ENCODE measurements around the gene PEX26.

DNA sequence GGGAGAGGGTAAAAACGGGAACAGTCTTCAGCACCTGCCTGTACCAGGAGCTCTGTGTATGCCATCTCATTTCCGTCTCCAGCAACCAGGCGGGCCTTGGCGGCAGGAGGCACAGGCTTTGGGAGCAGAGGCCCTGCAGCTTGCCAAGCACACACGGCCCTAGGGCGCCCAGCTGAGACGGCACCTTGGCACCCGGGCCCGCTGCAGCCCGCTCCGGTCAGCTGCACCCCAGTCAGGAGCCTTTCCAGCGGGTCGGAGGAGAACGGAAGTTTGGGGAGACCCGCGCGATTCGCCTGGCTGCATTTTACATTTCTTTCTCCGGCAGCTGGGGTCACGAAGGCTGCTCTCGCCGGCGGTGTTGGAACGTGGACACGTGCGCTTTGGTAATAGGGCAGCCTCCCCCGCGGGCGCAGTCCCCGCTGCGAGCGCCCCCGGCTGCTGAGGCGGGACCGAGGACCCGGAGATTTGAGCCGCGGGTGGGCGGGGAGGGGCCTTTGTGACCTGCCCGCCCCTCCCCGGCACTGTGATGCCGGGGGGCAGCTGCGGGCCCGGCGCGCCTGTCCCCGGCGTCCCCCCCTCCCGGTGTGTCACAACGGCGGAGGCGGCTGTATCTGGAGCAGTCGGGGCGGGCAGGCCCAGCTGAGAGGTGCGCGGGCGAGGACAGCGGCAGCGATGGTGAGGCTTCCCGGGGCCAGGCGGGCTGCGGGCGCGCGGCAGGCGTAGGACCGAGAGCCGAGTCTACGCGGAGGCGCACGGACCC is 32.6 kb downstream of the PEX26 start, which contains the start of gene TUBA8:
- peak; percentile 63 for TF ChIP-seq EZH2 (IDR thresholded peaks at IDR 0.05; ENCODE audit: low read length)
- no peak for TF ChIP-seq CTCF (optimal IDR thresholded peaks at IDR 0.05 in 1 of 3, IDR thresholded peaks at IDR 0.05 in 1 of 3, conservative IDR thresholded peaks at IDR 0.05 in 1 of 3; ENCODE audit: extremely low read depth in 1 of 3, insufficient read depth in 2 of 3, low read length in 3 of 3)

All from keratinocyte (primary cell).